Colonic mucosa (tissue), 4 donors: Measurements from ENCODE around the gene TNFRSF1A. TPM values are rescaled to one million over a fixed set of nuclear protein-coding genes. Genes with fewer than 3 reads are reported as not detected.

Experiments
- DNase-seq: peaks from one replicate; pipeline ENCODE4 v3.0.0-alpha.2; 2020
- H3K27ac ChIP-seq: fragments of 200-600 bp; one replicate; pipeline ENCODE4 v1.8.0; 2021
- H3K27me3 ChIP-seq: fragments of 200-600 bp; one replicate; pipeline ENCODE4 v1.8.0; 2021
- H3K36me3 ChIP-seq: fragments of 200-600 bp; one replicate; pipeline ENCODE4 v1.8.0; 2021
- H3K4me1 ChIP-seq: fragments of 200-600 bp; one replicate; pipeline ENCODE4 v1.8.0; 2021; ENCODE audit warnings: mild to moderate bottlenecking
- H3K4me3 ChIP-seq: fragments of 200-600 bp; one replicate; pipeline ENCODE4 v1.8.0; 2021
- H3K9ac ChIP-seq, 2 donors: one replicate each; pipeline ENCODE4 v1.7.0; 2013; ENCODE audit warnings: control low read depth in 2 of 2, low read depth in 2 of 2, low read length in 2 of 2
- H3K9me3 ChIP-seq: fragments of 200-600 bp; one replicate; pipeline ENCODE4 v1.8.0; 2021
- CTCF ChIP-seq: fragments of 200-600 bp; IDR thresholded peaks from one replicate; pipeline ENCODE4 v1.8.0; 2022; ENCODE audit warnings: antibody characterized with exemption, mild to moderate bottlenecking
- intact Hi-C: fragments of 100-400 bp; cut with DNase I; formaldehyde crosslinking; loops from one replicate; pipeline ENCODE4 v1.14.1; 2022
- total RNA-seq, 2 donors: library from RNA; stranded (reverse); fragmentation: NEBNext Ultra II Directional in 1 of 2; extraction: Animal tissue kit (Norgen Biotek cat#: 25700) in 1 of 2; gene quantifications; one replicate each; pipeline ENCODE4 v1.2.1, GENCODE V29; 2021
- donor health status: healthy.
- donor health status: DM: no; HTN: no; CAD: no.
- donor health status: DM: no; HTN: no; CAD: no.

TNFRSF1A gene
- total RNA-seq, 2 donors from 2014 or later: 116 to 164 TPM

GRCh38 chr12:6360080-6360571 lies 18.2 kb upstream of the TNFRSF1A start:
- peak overlapping the region; percentile 93 for H3K27ac ChIP-seq
- DNase-seq: peak; percentile 80
- no peaks in the 10 kb centered on the region for H3K9me3 ChIP-seq
- H3K36me3 ChIP-seq: no peaks in the 10 kb centered on the region
- no peaks in the 10 kb centered on the region for H3K27me3 ChIP-seq
- H3K4me1 ChIP-seq: peaks cover 12% of the 10 kb centered on the region
- peak overlapping the region; percentile 36 to 57 for H3K9ac ChIP-seq
- H3K4me3 ChIP-seq: no peak overlapping the region
- TF ChIP-seq CTCF: no peak
- intact Hi-C loops: no loop called here

GRCh38 chr12:6358881-6359280 lies 17.0 kb upstream of the TNFRSF1A start:
- peaks cover 12% of the 10 kb centered on the region for H3K4me1 ChIP-seq
- intact Hi-C loops: no loop called here
- H3K4me3 ChIP-seq: no peak overlapping the region
- no peak overlapping the region for H3K9ac ChIP-seq
- no peak for DNase-seq
- no peaks in the 10 kb centered on the region for H3K36me3 ChIP-seq
- peak overlapping the region; percentile 93 for H3K27ac ChIP-seq
- no peaks in the 10 kb centered on the region for H3K9me3 ChIP-seq
- H3K27me3 ChIP-seq: no peaks in the 10 kb centered on the region
- no peak for TF ChIP-seq CTCF

GRCh38 chr12:6356374-6356820 lies 14.5 kb upstream of the TNFRSF1A start:
- H3K27ac ChIP-seq: no peak overlapping the region
- no peak for TF ChIP-seq CTCF
- H3K27me3 ChIP-seq: no peaks in the 10 kb centered on the region
- DNase-seq: no peak
- peaks cover 8% of the 10 kb centered on the region for H3K4me1 ChIP-seq
- no peak overlapping the region for H3K9ac ChIP-seq
- no peaks in the 10 kb centered on the region for H3K36me3 ChIP-seq
- no peak overlapping the region for H3K4me3 ChIP-seq
- intact Hi-C loops: no loop called here
- H3K9me3 ChIP-seq: no peaks in the 10 kb centered on the region

GRCh38 chr12:6355491-6356373 lies 13.9 kb upstream of the TNFRSF1A start:
- H3K36me3 ChIP-seq: no peaks in the 10 kb centered on the region

More at GRCh38 chr12:6355491-6356373, 13.9 kb upstream of the TNFRSF1A start:
- no peaks in the 10 kb centered on the region for H3K27me3 ChIP-seq
- no peak overlapping the region for H3K4me3 ChIP-seq
- H3K9me3 ChIP-seq: no peaks in the 10 kb centered on the region
- no peak for TF ChIP-seq CTCF
- intact Hi-C loops: no loop called here
- DNase-seq: peak; percentile 51
- H3K9ac ChIP-seq: no peak overlapping the region
- H3K4me1 ChIP-seq: peaks cover 7% of the 10 kb centered on the region
- no peak overlapping the region for H3K27ac ChIP-seq
